Neural progenitor cell (in vitro differentiated cells): Measurements from ENCODE around the gene MICA. TPM values are rescaled to one million over a fixed set of nuclear protein-coding genes. Genes with fewer than 3 reads are reported as not detected.

ENCODE experiments used
- DNase-seq: peaks from one replicate; pipeline ENCODE4 v3.0.0-alpha.2; 2016; ENCODE audit warnings: low spot score
- H2AFZ ChIP-seq: fragments of 200-600 bp; sonication (generic); replicated peaks from 2 replicates; pipeline ENCODE4 v1.6.1; 2016; ENCODE audit warnings: antibody characterized with exemption
- H3F3A ChIP-seq: fragments of 200-600 bp; sonication (generic); 2 replicates; pipeline ENCODE4 v1.6.1; 2016; ENCODE audit warnings: antibody characterized with exemption, low read depth
- H3K27ac ChIP-seq: fragments of 200-600 bp; sonication (generic); 2 replicates; pipeline ENCODE4 v1.5.1; 2016; ENCODE audit warnings: mild to moderate bottlenecking
- H3K27me3 ChIP-seq: fragments of 200-600 bp; sonication (generic); 2 replicates; pipeline ENCODE4 v1.6.1; 2016; ENCODE audit warnings: mild to moderate bottlenecking, moderate library complexity
- H3K36me3 ChIP-seq: fragments of 200-600 bp; sonication (generic); 2 replicates; pipeline ENCODE4 v1.5.1; 2016
- H3K4me1 ChIP-seq: fragments of 200-600 bp; sonication (generic); 2 replicates; pipeline ENCODE4 v1.6.1; 2016; ENCODE audit warnings: mixed run types
- H3K4me2 ChIP-seq: fragments of 200-600 bp; sonication (generic); 2 replicates; pipeline ENCODE4 v1.6.1; 2016
- H3K4me3 ChIP-seq: fragments of 200-600 bp; sonication (generic); 2 replicates; pipeline ENCODE4 v1.5.1; 2016
- H3K79me2 ChIP-seq: fragments of 200-600 bp; sonication (generic); 2 replicates; pipeline ENCODE4 v1.6.1; 2016; ENCODE audit warnings: low read depth
- H3K9ac ChIP-seq: fragments of 200-600 bp; sonication (generic); 2 replicates; pipeline ENCODE4 v1.6.1; 2016
- H3K9me3 ChIP-seq: fragments of 200-600 bp; sonication (generic); 2 replicates; pipeline ENCODE4 v1.5.1; 2016; ENCODE audit warnings: low read depth
- H4K20me1 ChIP-seq: fragments of 200-600 bp; sonication (generic); 2 replicates; pipeline ENCODE4 v1.6.1; 2016; ENCODE audit warnings: low read depth
- H3K27ac Mint-ChIP-seq: 3 replicates; pipeline ENCODE4 v1.8.0; 2021; ENCODE audit warnings: mixed read lengths
- H3K27me3 Mint-ChIP-seq: 2 replicates; pipeline ENCODE4 v1.8.0; 2022; ENCODE audit warnings: low read depth, mild to moderate bottlenecking, inconsistent platforms, moderate library complexity, mixed read lengths; ENCODE audit not compliant: insufficient read depth
- H3K36me3 Mint-ChIP-seq: 3 replicates; pipeline ENCODE4 v1.8.0; 2021; ENCODE audit warnings: mixed read lengths
- H3K4me1 Mint-ChIP-seq: 3 replicates; pipeline ENCODE4 v1.8.0; 2021; ENCODE audit warnings: mixed read lengths
- H3K4me3 Mint-ChIP-seq: 3 replicates; pipeline ENCODE4 v1.8.0; 2021; ENCODE audit warnings: mild to moderate bottlenecking, moderate library complexity, mixed read lengths
- H3K9me3 Mint-ChIP-seq: 3 replicates; pipeline ENCODE4 v1.8.0; 2020; ENCODE audit warnings: mixed read lengths
- CTCF ChIP-seq: fragments of 200-600 bp; sonication (generic); IDR thresholded peaks from 2 replicates; pipeline ENCODE4 v1.5.1; 2017; ENCODE audit warnings: antibody characterized with exemption, mild to moderate bottlenecking
- EZH2 ChIP-seq: fragments of 200-600 bp; sonication (generic); IDR thresholded peaks from 2 replicates; pipeline ENCODE4 v1.6.1; 2017; ENCODE audit warnings: antibody characterized with exemption, mild to moderate bottlenecking, moderate library complexity
- EZH2phosphoT487 ChIP-seq: fragments of 200-600 bp; sonication (generic); IDR thresholded peaks from 2 replicates; pipeline ENCODE4 v1.6.1; 2017; ENCODE audit warnings: antibody characterized with exemption
- total RNA-seq: library from RNA; depleted of rRNA; stranded (reverse); fragments of >200 nt; gene quantifications from 2 replicates; pipeline ENCODE4 v1.2.3, GENCODE V29; 2015; ENCODE audit warnings: low replicate concordance

The MICA gene
- total RNA-seq, 1 donor from 2014 or later: 15.0 TPM

- Histone ChIP-seq H3K27me3 (peaks cover 50% of the 10 kb centered on the region), H3K27ac (no peak overlapping the region), H3K9me3 (no peaks in the 10 kb centered on the region), H3K4me1 (no peaks in the 10 kb centered on the region), H3K4me2 (no peak overlapping the region), H3K4me3 (no peak overlapping the region), H2AFZ (no peak overlapping the region), H3K79me2 (no peaks in the 10 kb centered on the region), H4K20me1 (no peaks in the 10 kb centered on the region), H3K9ac (no peak overlapping the region), H3K36me3 (no peaks in the 10 kb centered on the region), H3F3A (no peaks in the 10 kb centered on the region)
- no peaks in the 10 kb centered on the region for H3K9me3 Mint-ChIP-seq
- peaks cover 54% of the 10 kb centered on the region for H3K27me3 Mint-ChIP-seq
- H3K36me3 Mint-ChIP-seq: peaks cover 4% of the 10 kb centered on the region
- peak overlapping the region; percentile 73 for H3K4me3 Mint-ChIP-seq
- DNase-seq: no peak
- no peak for TF ChIP-seq EZH2
- no peak for TF ChIP-seq EZH2phosphoT487
- no peak overlapping the region for H3K27ac Mint-ChIP-seq
- peaks cover 8% of the 10 kb centered on the region for H3K4me1 Mint-ChIP-seq
Observed at GRCh38 chr6:31355583-31355948, 47.8 kb upstream of the MICA start.

DNA sequence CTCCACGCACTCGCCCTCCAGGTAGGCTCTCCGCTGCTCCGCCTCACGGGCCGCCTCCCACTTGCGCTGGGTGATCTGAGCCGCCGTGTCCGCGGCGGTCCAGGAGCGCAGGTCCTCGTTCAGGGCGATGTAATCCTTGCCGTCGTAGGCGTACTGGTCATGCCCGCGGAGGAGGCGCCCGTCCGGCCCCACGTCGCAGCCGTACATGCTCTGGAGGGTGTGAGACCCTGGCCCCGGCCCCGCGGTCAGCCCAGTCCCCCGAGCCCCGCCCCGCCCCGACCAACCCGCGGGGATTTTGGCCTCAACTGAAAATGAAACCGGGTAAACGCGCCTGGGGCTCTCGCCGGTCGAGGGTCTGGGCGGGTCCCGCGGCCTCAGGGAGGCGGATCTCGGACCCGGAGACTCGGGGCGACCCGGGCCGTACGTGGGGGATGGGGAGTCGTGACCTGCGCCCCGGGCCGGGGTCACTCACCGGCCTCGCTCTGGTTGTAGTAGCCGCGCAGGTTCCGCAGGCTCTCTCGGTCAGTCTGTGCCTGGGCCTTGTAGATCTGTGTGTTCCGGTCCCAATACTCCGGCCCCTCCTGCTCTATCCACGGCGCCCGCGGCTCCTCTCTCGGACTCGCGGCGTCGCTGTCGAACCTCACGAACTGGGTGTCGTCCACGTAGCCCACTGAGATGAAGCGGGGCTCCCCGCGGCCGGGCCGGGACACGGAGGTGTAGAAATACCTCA is 47.0 kb upstream of the MICA start:
- no peak overlapping the region for H3K27ac ChIP-seq
- Mint-ChIP-seq H3K4me3 (peak overlapping the region; percentile 86), H3K4me1 (peaks cover 8% of the 10 kb centered on the region), H3K27me3 (peaks cover 60% of the 10 kb centered on the region), H3K27ac (no peak overlapping the region), H3K9me3 (peaks cover 5% of the 10 kb centered on the region), H3K36me3 (peaks cover 4% of the 10 kb centered on the region)
- H4K20me1 ChIP-seq: no peaks in the 10 kb centered on the region
- H3K4me3 ChIP-seq: peak overlapping the region; percentile 52
- H3K9me3 ChIP-seq: no peaks in the 10 kb centered on the region
- TF ChIP-seq EZH2phosphoT487: no peak
- no peak for TF ChIP-seq CTCF
- peak; percentile 40 for TF ChIP-seq EZH2
- peaks cover 50% of the 10 kb centered on the region for H3K27me3 ChIP-seq
- peak overlapping the region; percentile 78 for H3K4me2 ChIP-seq
- H3K36me3 ChIP-seq: no peaks in the 10 kb centered on the region
- H3K4me1 ChIP-seq: no peaks in the 10 kb centered on the region
- peak; percentile 36 for DNase-seq
- H2AFZ ChIP-seq: no peak overlapping the region
- no peak overlapping the region for H3K9ac ChIP-seq
- H3K79me2 ChIP-seq: no peaks in the 10 kb centered on the region
- H3F3A ChIP-seq: no peaks in the 10 kb centered on the region

DNA sequence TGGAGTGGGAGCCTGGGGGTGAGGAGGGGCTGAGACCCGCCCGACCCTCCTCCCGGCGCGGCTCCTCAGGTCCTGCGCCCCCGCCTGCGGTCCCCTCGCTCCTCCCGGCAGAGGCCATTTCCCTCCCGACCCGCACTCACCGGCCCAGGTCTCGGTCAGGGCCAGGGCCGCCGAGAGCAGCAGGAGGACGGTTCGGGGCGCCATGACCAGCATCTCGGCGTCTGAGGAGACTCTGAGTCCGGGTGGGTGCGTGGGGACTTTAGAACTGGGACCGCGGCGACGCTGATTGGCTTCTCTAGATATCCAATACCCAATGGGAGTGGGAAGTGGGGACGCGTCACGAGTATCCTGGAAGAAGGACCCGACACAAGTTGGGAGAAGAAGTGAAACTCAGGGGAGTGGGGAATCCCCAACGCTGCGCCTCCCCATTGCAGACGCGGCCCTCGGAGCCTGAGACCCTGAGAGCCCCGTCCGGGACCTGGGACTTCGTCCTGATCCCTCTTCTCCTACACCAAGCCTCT is 46.4 kb upstream of the MICA start, which contains the start of gene HLA-B:
Gene HLA-B, minus strand, starts transcription at position 234 of the 521 bp plus-strand sequence. Its CDS starts 21 bp downstream, at position 213.
- H3K36me3 Mint-ChIP-seq: peaks cover 4% of the 10 kb centered on the region
- peaks cover 8% of the 10 kb centered on the region for H3K4me1 Mint-ChIP-seq
- H3K9ac ChIP-seq: no peak within 1 kb of the TSS
- H2AFZ ChIP-seq: no peak within 1 kb of the TSS
- no peaks in the 10 kb centered on the region for H3K4me1 ChIP-seq
- peaks cover 60% of the 10 kb centered on the region for H3K27me3 Mint-ChIP-seq
- H3K79me2 ChIP-seq: no peaks in the 10 kb centered on the region
- H3K27ac Mint-ChIP-seq: no peak within 1 kb of the TSS
- peaks cover 5% of the 10 kb centered on the region for H3K9me3 Mint-ChIP-seq
- H3K4me2 ChIP-seq: peak within 1 kb of the TSS; percentile 78
- H3K9me3 ChIP-seq: no peaks in the 10 kb centered on the region
- peaks cover 54% of the 10 kb centered on the region for H3K27me3 ChIP-seq
- H4K20me1 ChIP-seq: no peaks in the 10 kb centered on the region
- peak within 1 kb of the TSS; percentile 86 for H3K4me3 Mint-ChIP-seq
- no peaks in the 10 kb centered on the region for H3F3A ChIP-seq
- TF ChIP-seq CTCF (no peak), EZH2phosphoT487 (no peak), EZH2 (no peak)
- no peaks in the 10 kb centered on the region for H3K36me3 ChIP-seq
- H3K27ac ChIP-seq: no peak within 1 kb of the TSS
- DNase-seq: peak; percentile 71
- peak within 1 kb of the TSS; percentile 52 for H3K4me3 ChIP-seq

- peaks cover 8% of the 10 kb centered on the region for H3K4me1 Mint-ChIP-seq
- Histone ChIP-seq H3K4me2 (no peak overlapping the region), H3F3A (no peaks in the 10 kb centered on the region), H4K20me1 (no peaks in the 10 kb centered on the region), H3K4me3 (no peak overlapping the region), H3K4me1 (no peaks in the 10 kb centered on the region), H3K27me3 (peaks cover 55% of the 10 kb centered on the region), H3K27ac (no peak overlapping the region), H3K9me3 (no peaks in the 10 kb centered on the region), H3K9ac (no peak overlapping the region), H2AFZ (no peak overlapping the region), H3K36me3 (no peaks in the 10 kb centered on the region), H3K79me2 (no peaks in the 10 kb centered on the region)
- H3K36me3 Mint-ChIP-seq: peaks cover 4% of the 10 kb centered on the region
- peak overlapping the region; percentile 86 for H3K4me3 Mint-ChIP-seq
- no peak overlapping the region for H3K27ac Mint-ChIP-seq
- DNase-seq: no peak
- H3K27me3 Mint-ChIP-seq: peaks cover 62% of the 10 kb centered on the region
- H3K9me3 Mint-ChIP-seq: peaks cover 5% of the 10 kb centered on the region
- no peak for TF ChIP-seq EZH2
- TF ChIP-seq CTCF: no peak
- no peak for TF ChIP-seq EZH2phosphoT487
Observed at GRCh38 chr6:31357886-31358285, 45.5 kb upstream of the MICA start.
